ENCODE measurements around the gene DEUP1. TPM values are rescaled to one million over a fixed set of nuclear protein-coding genes. Genes with fewer than 3 reads are reported as not detected.

DEUP1 gene
- polyA plus RNA-seq, 4 donors, result 0.96 to 1.4 (median 1.3) TPM

GRCh38 chr11:93474123-93474522 is 143.6 kb downstream of the DEUP1 start:
- no peak for DNase-seq (ENCODE audit: low read depth in 4 of 4, low spot score in 3 of 4)

GRCh38 chr11:93476796-93477195 is 146.3 kb downstream of the DEUP1 start:
- DNase-seq (ENCODE audit: low read depth in 4 of 4, low spot score in 3 of 4), result no peak

GRCh38 chr11:93477684-93478234 is 147.2 kb downstream of the DEUP1 start:
- DNase-seq (ENCODE audit: low read depth in 4 of 4, low spot score in 3 of 4), result no peak

GRCh38 chr11:93478841-93479240 is 148.3 kb downstream of the DEUP1 start:
- no peak for DNase-seq (ENCODE audit: low read depth in 4 of 4, low spot score in 3 of 4)

GRCh38 chr11:93480256-93480655 is 149.7 kb downstream of the DEUP1 start:
- DNase-seq (ENCODE audit: low read depth in 4 of 4, low spot score in 3 of 4), result no peak

- no peak for DNase-seq (ENCODE audit: low read depth in 4 of 4, low spot score in 3 of 4)
Observed at GRCh38 chr11:93480756-93481155, 150.2 kb downstream of the DEUP1 start.

- DNase-seq (ENCODE audit: low read depth in 4 of 4, low spot score in 3 of 4), result no peak
Observed at GRCh38 chr11:93481279-93481678, 150.7 kb downstream of the DEUP1 start.

GRCh38 chr11:93481696-93482095 is 151.2 kb downstream of the DEUP1 start:
- no peak for DNase-seq (ENCODE audit: low read depth in 4 of 4, low spot score in 3 of 4)

GRCh38 chr11:93482556-93482955 is 152.0 kb downstream of the DEUP1 start:
- no peak for DNase-seq (ENCODE audit: low read depth in 4 of 4, low spot score in 3 of 4)

GRCh38 chr11:93484716-93485115 is 154.2 kb downstream of the DEUP1 start:
- DNase-seq (ENCODE audit: low read depth in 4 of 4, low spot score in 3 of 4), result no peak

GRCh38 chr11:93485983-93486382 is 155.4 kb downstream of the DEUP1 start:
- DNase-seq (ENCODE audit: low read depth in 4 of 4, low spot score in 3 of 4), result no peak

- DNase-seq (ENCODE audit: low read depth in 4 of 4, low spot score in 3 of 4), result no peak
Observed at GRCh38 chr11:93487032-93487483, 156.5 kb downstream of the DEUP1 start.

Other genes starting within 250 kb of the DEUP1 start
- 10 to 100 TPM; 18.7 to 21.1 (median 20.8) TPM for gene SLC36A4, start 132.8 kb upstream of the DEUP1 start, polyA plus RNA-seq (ENCODE audit: insufficient read length in 4 of 4)
- 10 to 100 TPM; 14.4 to 24.5 (median 17.8) TPM for gene SMCO4, start 212.6 kb downstream of the DEUP1 start, polyA plus RNA-seq (ENCODE audit: insufficient read length in 4 of 4)